HG02610 (cell line): ENCODE results near the gene NFIC.

Experiments used
- ATAC-seq: cut with Tn5 transposase; IDR thresholded peaks from one replicate; pipeline ENCODE4 v1.9.1; 2021; ENCODE audit warnings: mild to moderate bottlenecking, moderate library complexity; ENCODE audit not compliant: unreplicated experiment

Gene NFIC

DNA sequence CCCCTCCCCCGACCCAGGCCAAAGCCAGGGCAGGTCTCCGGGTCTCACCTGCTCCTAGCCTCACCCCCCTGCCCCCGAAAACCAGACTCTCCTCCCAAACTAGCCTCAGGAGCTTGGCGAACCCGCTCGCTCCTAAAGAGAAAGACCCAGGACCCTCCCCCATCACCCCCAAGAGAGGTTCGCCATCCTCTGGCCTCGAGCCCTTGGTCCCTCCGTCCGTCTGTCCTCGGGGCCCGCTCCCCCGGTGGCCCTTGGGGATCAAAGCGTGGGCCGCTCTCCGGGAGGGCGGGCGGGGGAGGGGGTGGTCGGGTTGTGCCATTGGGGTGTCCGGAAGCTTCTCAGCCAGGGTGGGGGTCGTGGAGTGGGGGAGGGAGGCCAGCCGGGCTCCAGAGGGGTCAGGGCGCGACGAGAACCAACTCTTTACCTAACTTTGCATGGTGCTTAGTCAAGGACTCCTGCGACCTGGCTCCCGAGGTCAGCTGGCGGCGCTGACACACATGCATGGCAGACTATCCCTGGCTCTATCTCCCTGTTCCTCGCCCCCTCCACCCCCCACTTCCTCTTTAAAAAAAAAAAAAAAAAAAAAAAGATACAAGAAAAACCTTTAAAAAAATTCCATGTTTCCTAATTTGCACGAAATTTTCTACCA, 98.3 kb downstream of the NFIC start:
- no peak for ATAC-seq

DNA sequence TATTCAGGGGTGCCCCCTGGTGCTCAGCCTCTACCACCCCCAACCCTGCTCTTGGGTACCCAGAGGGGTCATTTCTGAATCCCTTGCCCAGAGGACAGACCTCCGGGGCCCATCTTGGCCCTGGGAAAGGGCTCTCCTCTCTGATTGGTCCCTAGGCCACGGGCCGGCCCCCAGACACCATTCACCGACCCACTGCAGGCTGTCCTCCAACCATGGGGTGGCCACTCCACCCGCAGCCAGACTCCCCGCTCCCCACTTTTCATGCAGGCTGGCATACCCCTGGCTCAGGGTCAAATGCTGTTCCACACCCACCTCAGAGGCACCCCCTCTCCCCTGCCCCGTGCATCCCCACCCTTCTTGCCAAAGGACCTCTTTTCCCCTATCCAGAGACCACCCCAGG, 99.2 kb downstream of the NFIC start:
- no peak for ATAC-seq

DNA sequence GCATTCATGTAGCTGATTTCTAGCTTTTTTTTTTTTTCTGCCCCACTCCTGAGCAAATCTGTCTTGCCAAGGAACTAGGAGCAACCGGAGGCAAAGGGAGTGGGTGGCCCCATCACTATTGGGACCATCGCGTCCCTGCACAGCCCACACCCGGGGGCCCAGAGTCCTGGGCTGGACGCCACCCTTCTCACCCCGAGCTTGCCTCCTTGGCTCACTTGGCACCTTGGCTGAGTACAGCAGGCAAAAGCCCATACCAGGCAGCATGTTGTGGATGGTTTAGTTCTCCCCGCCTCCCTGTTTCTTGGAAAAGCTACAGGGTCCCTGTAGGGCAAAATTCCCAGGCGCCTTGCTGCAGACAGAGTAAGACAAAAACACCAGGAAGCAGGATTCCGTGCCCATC, 100.3 kb downstream of the NFIC start:
- ATAC-seq, result no peak

DNA sequence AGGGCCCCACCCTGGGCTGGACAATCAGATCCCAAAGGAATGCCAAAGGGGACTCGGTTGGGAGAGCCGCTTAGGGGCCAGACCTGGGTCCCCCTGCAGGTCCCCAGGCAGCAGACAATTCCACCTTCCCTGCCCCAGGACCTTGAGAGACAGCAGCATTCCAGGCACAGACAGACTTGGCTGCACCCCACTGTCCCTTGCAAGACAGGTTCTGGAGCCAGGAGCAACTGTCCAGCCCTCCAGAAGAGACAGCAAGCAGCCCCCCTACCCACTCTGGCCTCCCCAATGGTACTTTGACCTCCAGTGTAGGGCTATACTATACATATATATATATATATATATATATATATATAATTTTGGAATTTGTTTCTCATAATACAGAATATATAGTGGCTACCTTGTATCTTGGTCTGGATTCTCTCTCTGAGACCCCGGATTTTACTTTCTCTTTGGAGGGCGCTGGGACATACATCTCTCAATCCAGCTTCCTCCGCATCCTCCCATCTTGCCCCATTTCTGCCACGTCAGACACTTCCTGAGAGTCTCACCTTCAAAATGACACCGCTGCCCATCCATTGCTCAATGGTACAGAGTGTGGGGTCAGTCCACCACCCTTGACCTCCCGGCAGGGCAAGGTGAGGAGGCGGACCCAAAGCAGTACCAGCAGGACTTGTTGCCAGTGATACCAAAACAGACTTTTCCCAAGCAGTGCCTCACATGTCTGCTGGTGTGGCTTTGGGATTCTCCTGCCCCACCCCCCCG, 101.2 kb downstream of the NFIC start:
- no peak for ATAC-seq

DNA sequence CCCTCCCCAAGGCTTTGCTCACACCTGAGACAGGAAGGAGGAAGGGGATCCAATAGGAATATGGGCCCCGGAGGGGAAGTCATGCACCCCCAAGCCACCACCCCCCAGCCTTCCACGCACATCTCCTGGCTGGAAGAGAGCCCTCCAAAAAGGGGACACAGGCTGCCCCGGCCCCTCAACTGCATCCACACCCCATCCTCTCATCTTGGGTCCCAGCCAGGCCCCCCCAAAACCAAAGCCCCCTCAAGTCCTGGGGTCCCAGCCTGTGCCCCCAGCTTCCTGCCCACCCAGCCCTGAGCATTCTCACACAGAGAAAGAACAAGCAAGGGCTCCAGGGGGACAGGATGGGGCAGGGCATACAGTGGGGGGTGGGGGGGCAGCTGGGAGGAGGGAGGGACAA, 101.8 kb downstream of the NFIC start:
- no peak for ATAC-seq

DNA sequence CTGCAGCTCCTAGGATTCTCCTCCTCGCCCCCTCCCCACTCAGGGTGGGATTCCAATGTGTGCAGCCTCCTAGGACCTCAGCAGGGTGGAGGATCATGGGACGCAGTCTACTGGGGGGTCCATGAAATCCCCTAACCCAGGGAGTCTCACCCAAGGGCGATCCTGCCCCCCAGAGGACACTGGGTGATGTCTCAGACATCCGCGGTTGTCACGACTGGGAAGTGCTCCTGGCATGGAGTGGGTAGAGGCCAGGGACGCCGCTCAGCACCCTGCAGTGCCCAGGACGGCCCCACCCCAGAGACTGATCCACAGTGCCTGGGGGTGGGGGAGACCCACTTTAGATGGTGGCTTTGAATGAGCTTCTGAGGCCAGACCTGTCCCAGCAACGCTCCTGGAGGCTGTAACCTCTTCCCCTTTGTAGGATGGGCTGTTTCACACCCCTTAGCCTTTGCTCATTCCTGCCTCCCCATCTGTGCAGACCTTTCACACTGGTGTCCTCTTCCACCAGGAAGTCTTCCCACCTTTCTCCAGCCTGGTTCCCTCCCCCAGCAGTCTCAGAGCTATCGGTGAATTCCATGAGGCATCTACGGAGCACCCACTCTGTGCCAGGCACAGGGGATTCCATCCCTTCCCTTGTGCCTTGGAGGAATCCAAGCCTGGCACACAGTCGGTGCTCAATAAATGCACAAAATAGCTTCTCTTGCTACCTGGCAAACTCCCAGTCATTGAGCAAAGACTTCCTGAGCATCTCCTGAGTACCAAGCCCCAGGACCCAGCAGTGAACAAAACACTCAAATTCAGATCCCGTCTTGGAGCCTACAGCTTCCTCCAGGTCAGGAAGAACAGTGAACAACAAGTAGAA, 103.5 kb downstream of the NFIC start:
- ATAC-seq, result no peak

DNA sequence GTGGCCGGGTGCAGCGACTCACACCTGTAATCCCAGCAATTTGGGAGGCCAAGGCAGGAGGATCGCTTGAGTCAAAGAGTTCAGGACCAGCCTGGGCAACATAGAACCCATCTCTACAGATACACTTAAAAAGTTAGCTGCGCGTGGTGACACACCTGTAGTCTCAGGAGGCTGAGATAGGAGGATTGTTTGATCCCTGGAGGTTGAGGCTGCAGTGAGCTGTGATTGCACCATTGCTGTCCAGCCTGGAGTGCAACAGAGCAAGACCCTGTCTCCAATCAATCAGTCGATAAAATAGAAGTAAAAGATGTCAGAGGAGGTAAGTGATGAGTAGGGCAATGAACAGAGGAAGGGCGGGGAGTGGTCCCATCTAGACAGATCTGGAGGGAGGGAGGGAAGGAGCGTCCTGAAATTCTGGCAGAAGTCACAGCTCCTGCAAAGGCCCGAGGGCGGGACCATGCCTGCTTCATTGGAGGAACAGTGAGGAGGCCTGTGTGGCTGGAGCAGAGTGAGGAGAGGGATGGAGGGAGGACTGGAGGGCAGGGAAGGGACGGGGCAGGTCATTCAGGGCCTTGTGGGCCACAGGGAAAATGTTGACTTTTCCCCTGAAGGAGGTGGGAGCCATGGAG, 104.2 kb downstream of the NFIC start:
- no peak for ATAC-seq

DNA sequence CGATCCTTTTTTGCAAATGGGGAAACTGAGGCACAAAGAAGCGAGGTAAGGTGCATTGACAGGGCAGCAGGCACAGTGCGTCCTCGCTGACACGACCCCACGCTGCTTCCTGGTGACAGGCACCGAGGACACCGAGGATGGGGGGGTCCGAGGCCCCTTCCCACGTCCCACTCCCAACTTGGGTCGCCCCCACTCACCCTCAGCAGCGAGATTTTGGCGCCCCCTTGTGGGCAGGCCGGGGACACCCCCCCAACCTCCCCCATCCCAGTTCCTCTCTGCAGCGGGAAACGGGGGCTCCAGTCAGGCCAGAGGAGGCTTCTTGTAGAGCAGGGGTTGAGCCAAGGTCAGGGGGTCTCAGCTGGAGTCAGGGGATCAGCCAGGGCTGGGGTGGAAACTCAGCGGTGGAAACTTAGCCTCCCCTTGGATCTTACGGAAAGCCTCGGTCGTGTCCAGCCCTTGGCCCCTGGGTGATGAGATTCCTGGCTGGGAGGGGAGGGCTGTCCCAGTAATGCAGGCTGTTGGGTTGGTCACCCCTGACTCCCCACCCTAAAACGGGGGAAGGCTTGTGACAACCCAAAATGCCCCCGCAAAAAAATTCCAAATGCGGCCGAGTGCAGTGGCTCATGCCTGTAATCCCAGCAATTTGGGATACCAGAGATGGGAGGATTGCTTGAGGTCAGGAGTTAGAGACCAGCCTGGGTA, 105.7 kb downstream of the NFIC start:
- no peak for ATAC-seq

GRCh38 chr19:3474010-3474409, 107.6 kb downstream of the NFIC start:
- ATAC-seq, result no peak

DNA sequence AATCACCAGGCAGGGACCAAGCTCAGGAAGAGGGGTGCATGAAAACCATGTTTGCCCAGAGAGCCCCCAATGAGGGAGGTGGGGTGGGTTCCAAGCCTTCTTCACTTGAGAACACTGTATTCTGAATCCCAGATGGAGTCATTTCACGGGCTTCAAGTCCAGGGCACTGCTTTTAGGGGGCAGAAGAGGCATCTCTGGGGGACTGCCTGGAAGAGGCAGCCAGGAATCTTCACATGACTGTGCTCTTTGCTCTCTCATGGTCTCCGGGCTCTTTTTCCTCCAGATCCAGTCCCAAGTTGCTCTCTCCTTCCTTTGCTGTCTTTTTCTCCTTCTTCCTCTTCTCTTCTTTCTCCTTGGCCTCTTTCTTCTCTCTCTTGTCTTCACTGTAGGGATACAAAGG, 108.2 kb downstream of the NFIC start:
- no peak for ATAC-seq

DNA sequence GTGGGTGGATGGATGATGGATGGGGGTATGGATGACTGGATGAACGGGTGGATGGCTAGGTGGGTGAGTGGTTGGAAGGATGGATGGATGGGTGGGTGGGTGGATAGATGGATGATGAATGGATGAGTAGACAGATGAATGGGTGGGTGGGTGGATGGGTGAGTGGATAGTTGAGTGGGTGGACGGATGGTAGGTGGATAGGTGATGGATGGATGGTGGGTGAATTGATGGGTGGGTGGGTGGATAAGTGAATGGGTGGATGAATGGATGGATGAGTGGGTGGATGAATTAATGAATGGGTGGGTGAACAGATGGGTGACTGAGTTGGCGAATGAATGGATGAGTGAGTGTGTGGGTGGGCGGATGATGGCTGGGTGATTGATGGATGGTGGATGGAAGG, 109.1 kb downstream of the NFIC start:
- no peak for ATAC-seq

- no peak for ATAC-seq
Measured at GRCh38 chr19:3476830-3477229, 110.4 kb downstream of the NFIC start.

DNA sequence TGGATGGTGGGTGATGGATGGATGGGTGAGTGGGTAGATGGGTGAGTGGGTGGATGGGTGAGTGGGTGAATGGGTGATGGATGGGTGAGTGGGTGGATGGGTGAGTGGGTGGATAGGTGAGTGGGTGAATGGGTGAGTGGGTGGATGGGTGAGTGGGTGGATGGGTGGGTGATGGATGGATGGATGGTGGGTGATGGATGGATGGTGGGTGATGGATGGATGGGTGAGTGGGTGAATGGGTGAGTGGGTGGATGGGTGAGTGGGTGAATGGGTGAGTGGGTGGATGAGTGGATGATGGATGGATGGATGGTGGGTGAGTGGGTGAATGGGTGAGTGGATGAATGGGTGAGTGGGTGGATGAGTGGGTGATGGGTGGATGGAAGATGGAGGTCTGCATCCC, 111.1 kb downstream of the NFIC start:
- ATAC-seq, result no peak

GRCh38 chr19:3477951-3478350, 111.6 kb downstream of the NFIC start:
- ATAC-seq, result no peak

- ATAC-seq, result no peak
Measured at GRCh38 chr19:3478409-3479176, 112.2 kb downstream of the NFIC start.

DNA sequence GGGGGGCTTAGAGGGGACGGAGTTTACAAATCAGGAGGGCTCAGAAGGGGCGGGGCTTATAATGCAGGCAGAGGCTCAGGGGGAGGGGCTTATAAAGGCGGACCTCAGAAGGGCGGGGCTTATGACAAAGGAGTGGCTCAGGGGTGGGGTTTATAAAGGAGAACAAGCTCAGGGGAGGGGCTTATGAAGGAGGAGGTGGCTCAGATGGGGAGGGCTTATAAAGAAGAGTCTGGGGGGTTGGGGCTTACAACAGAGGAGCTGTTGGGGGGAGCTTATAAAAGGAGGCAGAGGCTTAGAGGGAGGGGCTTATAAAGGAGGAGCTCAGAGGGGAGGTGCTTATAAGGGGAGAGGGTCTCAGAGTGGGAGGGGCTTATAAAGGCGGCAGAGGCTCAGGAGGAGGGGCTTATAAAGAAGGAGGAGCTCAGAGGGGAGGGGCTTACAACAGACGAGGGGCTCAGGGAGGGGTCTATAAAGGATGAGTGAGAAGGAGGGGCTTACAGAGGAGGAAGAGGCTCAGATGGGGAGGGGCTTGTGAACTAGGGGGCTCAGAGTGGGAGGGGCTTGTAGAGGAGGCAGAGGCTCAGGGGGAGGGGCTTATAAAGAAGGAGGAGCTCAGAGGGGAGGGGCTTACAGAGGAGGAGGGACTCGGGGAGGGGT, 112.9 kb downstream of the NFIC start:
- no peak for ATAC-seq

DNA sequence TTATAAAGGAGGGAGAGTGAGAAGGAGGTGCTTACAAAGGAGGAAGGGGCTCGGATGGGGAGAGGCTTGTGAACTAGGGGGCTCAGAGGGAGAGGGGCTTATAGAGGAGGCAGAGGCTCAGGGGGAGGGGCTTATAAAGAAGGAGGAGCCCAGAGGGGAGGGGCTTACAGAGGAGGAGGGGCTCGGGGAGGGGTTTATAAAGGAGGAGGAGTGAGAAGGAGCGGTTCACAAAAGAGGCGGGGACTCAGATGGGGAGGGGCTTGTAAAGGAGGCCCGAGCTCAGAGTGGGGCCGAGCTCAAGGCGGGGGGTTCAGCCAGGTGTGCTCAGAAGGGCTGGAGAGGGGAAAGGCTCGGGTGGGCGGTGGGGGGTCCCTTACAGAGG, 113.4 kb downstream of the NFIC start:
- ATAC-seq, result no peak

GRCh38 chr19:3480383-3481091, 114.2 kb downstream of the NFIC start, which contains the start of gene SMIM24:
Gene SMIM24, minus strand, starts transcription at chr19:3480525. Its CDS starts 62 bp downstream, at chr19:3480463.
- ATAC-seq, result no peak
